Astrocyte (in vitro differentiated cells and primary cell): Measurements from ENCODE around the gene KCNJ18. TPM values are rescaled to one million over a fixed set of nuclear protein-coding genes. Genes with fewer than 3 reads are reported as not detected.
"Not testable (repeated sequence)": the region's sequence is repeated elsewhere in the genome, so short reads cannot be mapped to it uniquely, and the experiment has no call there.

ENCODE experiments used
- DNase-seq: peaks from one replicate; pipeline ENCODE4 v3.0.0-alpha.2; 2010; ENCODE audit warnings: low read depth
- FAIRE-seq: peaks from 2 replicates; lab custom pipeline; 2011; peaks lifted over from hg19 to GRCh38; lab: Jason Lieb, UNC
- H2AFZ ChIP-seq: 2 replicates; pipeline ENCODE4 v1.6.0; 2012; ENCODE audit warnings: low read depth, low read length, inconsistent platforms
- H3K27ac ChIP-seq: 2 replicates; pipeline ENCODE4 v1.5.1; 2011; ENCODE audit warnings: low read depth, low read length, inconsistent platforms
- H3K27me3 ChIP-seq: 2 replicates; pipeline ENCODE4 v1.6.0; 2011; ENCODE audit warnings: low read length, inconsistent platforms; ENCODE audit not compliant: insufficient read depth
- H3K36me3 ChIP-seq: 2 replicates; pipeline ENCODE4 v1.5.1; 2011; ENCODE audit warnings: low read length, inconsistent platforms; ENCODE audit not compliant: insufficient read depth
- H3K4me1 ChIP-seq: 2 replicates; pipeline ENCODE4 v1.5.1; 2011; ENCODE audit warnings: low read length, inconsistent platforms; ENCODE audit not compliant: insufficient read depth
- H3K4me2 ChIP-seq: 2 replicates; pipeline ENCODE4 v1.6.0; 2012; ENCODE audit warnings: low read length, inconsistent platforms
- H3K4me3 ChIP-seq: 2 replicates; pipeline ENCODE4 v1.5.1; 2011; ENCODE audit warnings: low read depth, mild to moderate bottlenecking, low read length, inconsistent platforms; ENCODE audit not compliant: insufficient read depth
- H3K79me2 ChIP-seq: 2 replicates; pipeline ENCODE4 v1.6.0; 2012; ENCODE audit warnings: mild to moderate bottlenecking, low read length, inconsistent platforms; ENCODE audit not compliant: insufficient read depth
- H3K9ac ChIP-seq: 2 replicates; pipeline ENCODE4 v1.6.0; 2012; ENCODE audit warnings: mild to moderate bottlenecking, low read length, inconsistent platforms
- H3K9me3 ChIP-seq: 2 replicates; pipeline ENCODE4 v1.5.1; 2012; ENCODE audit warnings: low read depth, mild to moderate bottlenecking, low read length, inconsistent platforms; ENCODE audit not compliant: insufficient read depth
- H4K20me1 ChIP-seq: 2 replicates; pipeline ENCODE4 v1.6.0; 2012; ENCODE audit warnings: low read length, inconsistent platforms; ENCODE audit not compliant: insufficient read depth
- H3K27ac Mint-ChIP-seq: one replicate; pipeline ENCODE4 v1.8.0; 2021; ENCODE audit warnings: mild to moderate bottlenecking, mixed read lengths; ENCODE audit not compliant: unreplicated experiment
- H3K27me3 Mint-ChIP-seq: one replicate; pipeline ENCODE4 v1.8.0; 2021; ENCODE audit warnings: low read depth, mixed read lengths; ENCODE audit not compliant: unreplicated experiment
- H3K36me3 Mint-ChIP-seq: one replicate; pipeline ENCODE4 v1.8.0; 2021; ENCODE audit warnings: low read depth, mixed read lengths; ENCODE audit not compliant: unreplicated experiment
- H3K4me1 Mint-ChIP-seq: one replicate; pipeline ENCODE4 v1.8.0; 2021; ENCODE audit warnings: low read depth, mixed read lengths; ENCODE audit not compliant: unreplicated experiment
- H3K4me3 Mint-ChIP-seq: one replicate; pipeline ENCODE4 v1.8.0; 2021; ENCODE audit warnings: mild to moderate bottlenecking, moderate library complexity, mixed read lengths; ENCODE audit not compliant: unreplicated experiment
- H3K9me3 Mint-ChIP-seq: one replicate; pipeline ENCODE4 v1.8.0; 2021; ENCODE audit warnings: mild to moderate bottlenecking, mixed read lengths; ENCODE audit not compliant: unreplicated experiment
- CTCF ChIP-seq: IDR thresholded peaks from 2 replicates; pipeline ENCODE4 v1.5.1; 2011; ENCODE audit warnings: low read depth, mild to moderate bottlenecking, inconsistent platforms, low read length, moderate library complexity; ENCODE audit not compliant: insufficient read depth
- EZH2 ChIP-seq: IDR thresholded peaks from 2 replicates; pipeline ENCODE4 v1.6.1; 2012; ENCODE audit warnings: mild to moderate bottlenecking, low read length, inconsistent platforms; ENCODE audit not compliant: insufficient read depth
- total RNA-seq: library from RNA; stranded (reverse); gene quantifications from 2 replicates; pipeline ENCODE4 v1.2.1, GENCODE V29; 2021

KCNJ18 gene
- total RNA-seq, 1 donor from 2014 or later: not detected

- H3K4me3 Mint-ChIP-seq: no peak overlapping the region
- peaks cover 2% of the 10 kb centered on the region for H3K4me1 Mint-ChIP-seq
- DNase-seq: no peak
- H3K36me3 Mint-ChIP-seq: no peaks in the 10 kb centered on the region
- Histone ChIP-seq H3K4me3 (no peak overlapping the region), H3K9ac (no peak overlapping the region), H2AFZ (no peak overlapping the region), H3K36me3 (no peaks in the 10 kb centered on the region), H3K27ac (no peak overlapping the region), H4K20me1 (no peaks in the 10 kb centered on the region), H3K4me1 (no peaks in the 10 kb centered on the region), H3K9me3 (peaks cover 8% of the 10 kb centered on the region), H3K4me2 (no peak overlapping the region), H3K27me3 (no peaks in the 10 kb centered on the region), H3K79me2 (no peaks in the 10 kb centered on the region)
- H3K9me3 Mint-ChIP-seq: peaks cover 13% of the 10 kb centered on the region
- no peak for FAIRE-seq
- H3K27ac Mint-ChIP-seq: no peak overlapping the region
- peaks cover 4% of the 10 kb centered on the region for H3K27me3 Mint-ChIP-seq
- TF ChIP-seq EZH2 (no peak), CTCF (no peak)
Observed at GRCh38 chr17:21688293-21688949, 3.9 kb upstream of the KCNJ18 start.

GRCh38 chr17:21689604-21690003 lies 2.7 kb upstream of the KCNJ18 start:
- Mint-ChIP-seq H3K4me3 (no peak overlapping the region), H3K9me3 (peaks cover 13% of the 10 kb centered on the region), H3K4me1 (peaks cover 2% of the 10 kb centered on the region), H3K36me3 (no peaks in the 10 kb centered on the region), H3K27me3 (peaks cover 4% of the 10 kb centered on the region), H3K27ac (peak overlapping the region; percentile 19)
- peak; percentile 75 for DNase-seq
- Histone ChIP-seq H3K4me3 (no peak overlapping the region), H2AFZ (no peak overlapping the region), H3K9me3 (peaks cover 11% of the 10 kb centered on the region), H3K27me3 (no peaks in the 10 kb centered on the region), H3K79me2 (no peaks in the 10 kb centered on the region), H3K36me3 (no peaks in the 10 kb centered on the region), H4K20me1 (no peaks in the 10 kb centered on the region), H3K9ac (no peak overlapping the region), H3K4me2 (no peak overlapping the region), H3K4me1 (no peaks in the 10 kb centered on the region), H3K27ac (no peak overlapping the region)
- no peak for TF ChIP-seq EZH2
- no peak for TF ChIP-seq CTCF
- no peak for FAIRE-seq

GRCh38 chr17:21690811-21691210 lies 1.5 kb upstream of the KCNJ18 start:
- not testable (repeated sequence) for H3K4me3 Mint-ChIP-seq, H3K36me3 ChIP-seq, H3K27me3 ChIP-seq, H3K4me2 ChIP-seq, H3K4me1 ChIP-seq, DNase-seq, H3K4me3 ChIP-seq, H3K36me3 Mint-ChIP-seq, H3K27ac Mint-ChIP-seq, H2AFZ ChIP-seq, H3K79me2 ChIP-seq, H3K27ac ChIP-seq, FAIRE-seq, H3K27me3 Mint-ChIP-seq, H4K20me1 ChIP-seq, H3K9ac ChIP-seq, H3K4me1 Mint-ChIP-seq
- peaks cover 12% of the 10 kb centered on the region for H3K9me3 Mint-ChIP-seq
- peaks cover 11% of the 10 kb centered on the region for H3K9me3 ChIP-seq

- not testable (repeated sequence) for H3K79me2 ChIP-seq, H3K36me3 Mint-ChIP-seq, H3K4me1 ChIP-seq, H3K4me2 ChIP-seq, DNase-seq, H3K27ac ChIP-seq, FAIRE-seq, H4K20me1 ChIP-seq, H3K4me3 Mint-ChIP-seq, H3K36me3 ChIP-seq, H3K27me3 ChIP-seq, H3K27ac Mint-ChIP-seq, H3K4me3 ChIP-seq, H2AFZ ChIP-seq, H3K27me3 Mint-ChIP-seq, H3K9ac ChIP-seq, H3K4me1 Mint-ChIP-seq
- H3K9me3 ChIP-seq: peaks cover 10% of the 10 kb centered on the region
- peaks cover 12% of the 10 kb centered on the region for H3K9me3 Mint-ChIP-seq
Observed at GRCh38 chr17:21691481-21691880, 842 bp upstream of the KCNJ18 start.

GRCh38 chr17:21692704-21693065 lies 362 bp downstream of the KCNJ18 start:
- not testable (repeated sequence) for H3K4me1 ChIP-seq, H3K4me3 ChIP-seq, H4K20me1 ChIP-seq, H2AFZ ChIP-seq, H3K4me3 Mint-ChIP-seq, H3K4me1 Mint-ChIP-seq, DNase-seq, H3K9me3 ChIP-seq, H3K27ac ChIP-seq, H3K27me3 Mint-ChIP-seq, H3K4me2 ChIP-seq, H3K27me3 ChIP-seq, H3K79me2 ChIP-seq, H3K36me3 ChIP-seq, FAIRE-seq, H3K27ac Mint-ChIP-seq, H3K9ac ChIP-seq, H3K36me3 Mint-ChIP-seq
- peaks cover 13% of the 10 kb centered on the region for H3K9me3 Mint-ChIP-seq
